Measurements from ENCODE around the gene LONP2. TPM values are rescaled to one million over a fixed set of nuclear protein-coding genes. Genes with fewer than 3 reads are reported as not detected.

LONP2 gene
- total and polyA plus RNA-seq, 10 donors = 20.1 to 75.4 (median 54.1) TPM

- WGBS, 5 donors = 0 to 1% (median 1%) methylated on average over 6 to 105 of the region's 105 CpGs
- Histone ChIP-seq H3K4me3 (peak within 1 kb of the TSS; percentile 74 to 92 (median 80)), H3K36me3 (no peaks in the 10 kb centered on the region), H3K9me3 (no peaks in the 10 kb centered on the region), H3K27me3 (replicated peaks in 1 of 7) (no peaks in the 10 kb centered on the region), H3K27ac (peak within 1 kb of the TSS; percentile 94 to 100 (median 99)), H3K4me1 (peaks cover 0 to 54% (median 42%) of the 10 kb centered on the region in 6 donors)
- peak; percentile 96 for DNase-seq
- intact Hi-C loops (cut with DNase I; ENCODE audit: low total_unique reads) = no loop called here
- TF ChIP-seq POLR2A (IDR thresholded peaks at IDR 0.05) = peak; percentile 28 to 79 (median 52)
- TF ChIP-seq POLR2AphosphoS5 (IDR thresholded peaks at IDR 0.05) = peak; percentile 87 to 88 (median 87)
- peak in 1 of 11 experiments; percentile 14 for TF ChIP-seq CTCF (IDR thresholded peaks at IDR 0.05 in 8 of 11, conservative IDR thresholded peaks at IDR 0.05 in 3 of 11)
These were observed 141.4 kb downstream of the LONP2 start, which contains the start of gene SIAH1 for GRCh38 chr16:48385253-48386150. SIAH1 (minus strand) TSS chr16:48385413; CDS start chr16:48362428, 22,985 bp downstream.

- TF ChIP-seq POLR2AphosphoS5 (IDR thresholded peaks at IDR 0.05) = no peak
- no peak for TF ChIP-seq CTCF (IDR thresholded peaks at IDR 0.05 in 8 of 11, conservative IDR thresholded peaks at IDR 0.05 in 3 of 11)
- TF ChIP-seq POLR2A (IDR thresholded peaks at IDR 0.05) = no peak
- Histone ChIP-seq H3K4me1 (peaks cover 0 to 42% (median 31%) of the 10 kb centered on the region in 6 donors), H3K9me3 (no peaks in the 10 kb centered on the region), H3K27me3 (replicated peaks in 1 of 7) (no peaks in the 10 kb centered on the region), H3K4me3 (no peak overlapping the region), H3K36me3 (no peaks in the 10 kb centered on the region), H3K27ac (peak overlapping the region in 5 of 8 donors; percentile 21 to 100 (median 98))
- intact Hi-C loops (cut with DNase I; ENCODE audit: low total_unique reads) = no loop called here
- WGBS, 5 donors = 82 to 90% (median 87%) methylated on average over 17 of the region's 17 CpGs
- DNase-seq = no peak
These were observed 142.6 kb downstream of the LONP2 start for GRCh38 chr16:48386559-48387312.

- WGBS, 5 donors = 87 to 96% (median 92%) methylated on average over 5 of the region's 5 CpGs
- Histone ChIP-seq H3K36me3 (no peaks in the 10 kb centered on the region), H3K9me3 (no peaks in the 10 kb centered on the region), H3K27ac (no peak overlapping the region), H3K4me3 (no peak overlapping the region), H3K4me1 (no peaks in the 10 kb centered on the region), H3K27me3 (replicated peaks in 1 of 7) (no peaks in the 10 kb centered on the region)
- intact Hi-C loops (cut with DNase I; ENCODE audit: low total_unique reads) = no loop called here
- TF ChIP-seq POLR2A (IDR thresholded peaks at IDR 0.05) (no peak), CTCF (IDR thresholded peaks at IDR 0.05 in 8 of 11, conservative IDR thresholded peaks at IDR 0.05 in 3 of 11) (no peak), POLR2AphosphoS5 (IDR thresholded peaks at IDR 0.05) (no peak)
- no peak for DNase-seq
These were observed 148.3 kb downstream of the LONP2 start for GRCh38 chr16:48392407-48392806.

Measured in spleen (tissue), 11 donors.